ENCODE results near the gene FRG2.
"Not testable (repeated sequence)": the region's sequence is repeated elsewhere in the genome, so short reads cannot be mapped to it uniquely, and the experiment has no call there.

FRG2 gene

GRCh38 chr4:190015538-190016368 is 11.3 kb downstream of the FRG2 start:
- no peak for DNase-seq

GRCh38 chr4:190014771-190015537 is 12.1 kb downstream of the FRG2 start:
- no peak for DNase-seq

GRCh38 chr4:189989941-189990340 is 37.1 kb downstream of the FRG2 start:
- DNase-seq: not testable (repeated sequence)

- no peak for DNase-seq
Observed at GRCh38 chr4:189988877-189989431, 38.1 kb downstream of the FRG2 start.

- not testable (repeated sequence) for DNase-seq
Observed at GRCh38 chr4:189985651-189986243, 41.3 kb downstream of the FRG2 start.

- DNase-seq: not testable (repeated sequence)
Observed at GRCh38 chr4:189984661-189985060, 42.4 kb downstream of the FRG2 start.

- not testable (repeated sequence) for DNase-seq
Observed at GRCh38 chr4:189983916-189984526, 43.0 kb downstream of the FRG2 start.

- no peak for DNase-seq
Observed at GRCh38 chr4:189981970-189982369, 45.1 kb downstream of the FRG2 start.

- DNase-seq: not testable (repeated sequence)
Observed at GRCh38 chr4:189980292-189980691, 46.8 kb downstream of the FRG2 start.

- DNase-seq: no peak
Observed at GRCh38 chr4:189979196-189980047, 47.6 kb downstream of the FRG2 start.
